Esophagus (tissue), 2 donors: ENCODE measurements around the gene PRKAR2A. TPM values are rescaled to one million over a fixed set of nuclear protein-coding genes. Genes with fewer than 3 reads are reported as not detected.
"Not testable (repeated sequence)": the region's sequence is repeated elsewhere in the genome, so short reads cannot be mapped to it uniquely, and the experiment has no call there.

Experiments
- H3K27ac ChIP-seq, 2 donors: one replicate each; pipeline ENCODE4 v1.5.1; 2013; ENCODE audit warnings: low read depth in 2 of 2, mild to moderate bottlenecking in 2 of 2, inconsistent platforms in 1 of 2, low read length in 1 of 2, moderate library complexity in 1 of 2
- H3K27me3 ChIP-seq, 2 donors: one replicate each; pipeline ENCODE4 v1.6.1; 2013; ENCODE audit warnings: low read length in 2 of 2, control low read depth in 1 of 2, mild to moderate bottlenecking in 1 of 2; ENCODE audit not compliant: insufficient read depth in 2 of 2, control insufficient read depth in 1 of 2
- H3K36me3 ChIP-seq, 2 donors: one replicate each; pipeline ENCODE4 v1.6.1; 2013; ENCODE audit warnings: low read length in 1 of 2; ENCODE audit not compliant: control insufficient read depth in 2 of 2, insufficient read depth in 2 of 2
- H3K4me1 ChIP-seq, 2 donors: one replicate each; pipeline ENCODE4 v1.6.1; 2013; ENCODE audit warnings: low read length in 1 of 2; ENCODE audit not compliant: control insufficient read depth in 2 of 2, insufficient read depth in 2 of 2
- H3K4me3 ChIP-seq, 2 donors: one replicate each; pipeline ENCODE4 v1.5.1; 2013; ENCODE audit warnings: low read length in 2 of 2, mild to moderate bottlenecking in 2 of 2, low read depth in 1 of 2, moderate library complexity in 1 of 2
- H3K9me3 ChIP-seq, 2 donors: one replicate each; pipeline ENCODE4 v1.6.1; 2013; ENCODE audit warnings: mild to moderate bottlenecking in 2 of 2, low read depth in 1 of 2, low read length in 1 of 2, moderate library complexity in 1 of 2; ENCODE audit not compliant: control insufficient read depth in 2 of 2, insufficient read depth in 1 of 2
- WGBS, 2 donors: extraction: QIAGEN DNeasy Blood & Tissue Kit; methylation state at CpG; one replicate each; pipeline ENCODE4 v1.1.7; 2013; 5-methylcytosine and 5-hydroxymethylcytosine counted together
- polyA plus RNA-seq, 2 donors: library from polyadenylated mRNA; stranded (reverse); fragments of 200-250 nt; gene quantifications; one replicate each; pipeline ENCODE4 v1.2.3, GENCODE V29; 2013
- donor health status: healthy with polysubstance abuse.
- donor health status: Bipolar disorder and iron deficiency.

Gene PRKAR2A
- polyA plus RNA-seq, 2 donors = 7.2 to 11.3 TPM

DNA sequence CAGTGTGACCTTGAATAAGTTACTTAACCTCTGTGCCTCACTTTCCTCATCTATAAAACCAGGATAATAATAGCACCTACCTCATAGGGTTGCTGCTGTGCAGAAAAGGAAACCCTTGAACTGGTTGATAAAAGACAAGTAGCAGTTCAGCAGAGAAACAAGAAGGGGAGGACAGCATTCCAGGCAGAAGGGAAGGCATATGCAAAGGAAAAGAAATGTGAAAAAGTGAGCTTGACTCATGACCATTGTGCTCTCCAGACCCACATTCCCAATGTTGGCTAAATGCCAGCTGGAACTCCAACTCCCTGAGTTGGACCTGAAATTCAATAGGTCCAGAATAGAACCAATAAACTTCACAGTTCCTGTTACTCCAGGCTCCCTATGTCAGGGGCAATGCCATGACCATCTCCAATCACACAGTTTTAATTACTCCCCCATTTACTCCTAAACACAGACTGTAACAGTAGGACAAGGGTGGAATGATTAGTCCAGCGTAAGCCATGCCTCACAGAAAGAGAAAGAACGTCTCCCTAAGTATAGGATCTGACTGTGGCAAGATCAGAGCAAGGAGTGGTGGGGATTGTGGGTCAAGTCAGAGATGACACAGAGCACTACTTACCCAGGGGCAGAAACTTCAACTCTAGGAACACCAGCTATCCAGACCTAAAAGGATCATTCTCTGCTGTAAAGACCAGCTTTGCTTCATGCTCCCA is 26.9 kb downstream of the PRKAR2A start:
- Histone ChIP-seq H3K4me1 (no peaks in the 10 kb centered on the region), H3K27me3 (no peaks in the 10 kb centered on the region), H3K36me3 (no peaks in the 10 kb centered on the region), H3K27ac (no peak overlapping the region), H3K4me3 (no peak overlapping the region), H3K9me3 (no peaks in the 10 kb centered on the region)
- WGBS, 2 donors = 82 to 83% methylated on average over 2 of the region's 2 CpGs

DNA sequence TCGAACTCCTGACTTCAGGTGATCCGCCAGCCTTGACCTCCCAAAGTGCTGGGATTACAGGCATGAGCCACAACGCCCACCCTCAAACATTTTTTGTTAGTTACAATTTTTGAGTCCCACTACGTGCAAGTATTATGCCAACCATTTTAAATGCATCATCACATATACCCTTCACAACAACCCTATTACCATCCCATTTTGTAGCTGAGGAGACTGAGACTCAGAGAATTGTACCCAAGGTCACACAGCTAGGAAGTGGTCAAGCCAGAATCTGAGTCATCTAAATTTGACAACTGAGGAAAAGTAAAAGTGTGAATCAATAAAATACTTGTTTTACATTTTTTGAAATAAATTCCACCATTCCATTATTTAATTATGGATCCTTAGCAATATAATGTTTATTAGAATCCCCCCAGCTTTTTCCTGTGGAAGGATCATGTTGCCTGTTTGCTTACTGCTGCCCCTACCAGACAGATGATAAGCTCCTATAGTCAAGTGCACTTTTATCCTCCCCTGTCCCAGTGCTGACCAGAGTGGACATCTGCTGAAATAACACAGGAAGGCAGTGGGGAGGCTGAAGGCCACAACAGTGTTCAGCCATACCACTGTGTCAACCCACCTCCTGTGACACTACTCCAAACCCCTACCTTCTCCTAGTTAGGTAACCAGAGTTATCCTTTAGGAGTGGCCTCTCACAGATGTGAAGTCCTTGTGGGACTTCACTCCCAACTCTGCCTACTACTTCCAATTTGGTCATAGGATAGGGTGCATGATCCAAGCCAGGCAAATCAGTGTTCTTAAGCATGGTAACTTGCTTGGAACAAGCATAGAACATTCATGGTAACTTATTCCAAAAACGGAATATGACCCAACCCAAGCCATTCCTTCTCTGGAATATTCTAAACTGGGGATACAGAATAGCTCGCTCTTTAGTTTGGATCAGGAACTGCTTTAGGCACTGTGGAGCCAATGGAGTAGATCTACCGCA is 28.1 kb downstream of the PRKAR2A start:
- Histone ChIP-seq H3K9me3 (no peaks in the 10 kb centered on the region), H3K36me3 (no peaks in the 10 kb centered on the region), H3K27ac (no peak overlapping the region), H3K4me1 (no peaks in the 10 kb centered on the region), H3K27me3 (no peaks in the 10 kb centered on the region), H3K4me3 (no peak overlapping the region)
- whole genome bisulfite sequencing, 2 donors = 97 to 98% methylated on average over 7 of the region's 7 CpGs

DNA sequence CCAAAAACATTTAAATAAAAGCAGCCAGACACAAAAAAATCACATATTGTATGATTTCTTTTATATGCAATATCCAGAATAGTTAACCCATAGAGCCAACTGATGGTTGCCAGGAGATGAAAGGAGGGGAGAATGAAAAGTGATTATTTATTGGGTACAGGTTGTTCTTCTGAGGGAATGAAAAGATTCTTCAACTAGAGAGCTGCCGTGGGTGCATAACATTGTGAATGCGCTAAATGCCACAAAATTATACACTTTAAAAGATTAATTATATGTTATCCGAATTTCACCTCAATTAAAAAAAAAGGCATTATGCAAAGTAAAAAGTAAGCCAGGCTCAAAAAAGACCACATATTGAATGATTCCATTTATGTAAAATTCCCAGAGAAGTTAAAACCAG is 36.1 kb downstream of the PRKAR2A start:
- H3K27me3 ChIP-seq = no peaks in the 10 kb centered on the region
- WGBS, 2 donors = 78 to 82% methylated on average over 3 of the region's 3 CpGs
- no peak overlapping the region for H3K27ac ChIP-seq
- H3K4me3 ChIP-seq = no peak overlapping the region
- no peaks in the 10 kb centered on the region for H3K9me3 ChIP-seq
- no peaks in the 10 kb centered on the region for H3K4me1 ChIP-seq
- no peaks in the 10 kb centered on the region for H3K36me3 ChIP-seq

DNA sequence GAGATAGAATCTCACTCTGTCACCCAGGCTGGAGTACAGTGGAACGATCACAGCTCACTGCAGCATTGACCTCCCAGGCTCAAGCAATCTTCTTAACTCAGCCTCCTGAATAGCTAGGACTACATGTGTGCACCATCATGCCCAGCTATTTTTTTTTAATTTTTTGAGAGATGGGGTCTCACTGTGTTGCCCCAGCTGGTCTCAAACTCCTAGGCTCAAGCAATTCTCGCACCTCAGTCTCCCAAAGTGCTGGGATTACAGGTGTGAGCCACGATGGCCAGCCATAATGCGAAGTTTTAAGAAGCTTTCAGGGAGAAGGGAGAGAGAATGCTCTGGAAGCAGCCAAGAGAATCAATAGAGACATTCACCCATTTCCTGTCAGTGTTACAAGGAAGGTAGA is 42.7 kb downstream of the PRKAR2A start:
- Histone ChIP-seq H3K4me1 (no peaks in the 10 kb centered on the region), H3K9me3 (no peaks in the 10 kb centered on the region), H3K27ac (no peak overlapping the region), H3K4me3 (no peak overlapping the region), H3K36me3 (no peaks in the 10 kb centered on the region), H3K27me3 (no peaks in the 10 kb centered on the region)
- WGBS, 2 donors = 96 to 97% methylated on average over 4 of the region's 4 CpGs

DNA sequence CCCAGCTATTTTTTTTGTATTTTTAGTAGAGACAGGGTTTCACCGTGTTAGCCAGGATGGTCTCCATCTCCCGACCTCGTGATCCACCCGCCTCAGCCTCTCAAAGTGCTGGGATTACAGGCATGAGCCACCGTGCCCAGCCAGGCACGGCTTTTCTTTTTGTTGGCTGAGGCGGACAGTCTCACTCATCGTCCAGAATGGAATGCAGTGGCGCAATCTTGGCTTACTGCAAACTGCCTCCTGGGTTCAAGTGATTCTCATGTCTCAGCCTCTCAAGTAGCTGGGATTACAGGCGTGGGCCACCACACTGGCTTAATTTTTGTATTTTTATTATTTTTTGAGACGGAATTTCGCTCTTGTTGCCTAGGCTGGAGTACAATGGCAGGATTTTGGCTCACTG is 46.8 kb downstream of the PRKAR2A start:
- not testable (repeated sequence) for H3K9me3 ChIP-seq, H3K4me3 ChIP-seq, H3K27ac ChIP-seq, H3K4me1 ChIP-seq, H3K27me3 ChIP-seq, H3K36me3 ChIP-seq
- WGBS, 2 donors = 94% methylated on average over 12 of the region's 12 CpGs

DNA sequence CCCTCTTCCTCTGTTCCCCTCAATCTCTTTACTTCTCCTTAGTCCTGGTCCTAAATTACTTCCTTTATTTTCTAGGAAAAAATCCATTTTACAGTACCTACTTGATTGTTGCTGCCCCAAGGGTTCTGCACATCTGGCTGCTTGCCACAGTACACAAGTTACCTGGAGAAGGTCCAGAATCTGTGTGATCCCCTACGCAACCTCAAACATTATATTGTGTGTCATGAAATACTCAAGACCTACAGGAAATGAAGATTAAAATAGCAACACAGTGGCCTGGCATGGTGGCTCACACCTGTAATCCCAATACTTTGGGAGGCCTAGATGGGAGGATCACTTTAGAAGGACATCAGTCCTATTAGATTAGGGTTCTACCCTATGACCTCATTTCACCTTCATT is 48.7 kb downstream of the PRKAR2A start:
- Histone ChIP-seq H3K27me3 (no peaks in the 10 kb centered on the region), H3K4me3 (no peak overlapping the region), H3K4me1 (no peaks in the 10 kb centered on the region), H3K9me3 (no peaks in the 10 kb centered on the region), H3K27ac (no peak overlapping the region), H3K36me3 (no peaks in the 10 kb centered on the region)
- 41 to 45% methylated on average over 1 of the region's 1 CpG for WGBS, 2 donors

DNA sequence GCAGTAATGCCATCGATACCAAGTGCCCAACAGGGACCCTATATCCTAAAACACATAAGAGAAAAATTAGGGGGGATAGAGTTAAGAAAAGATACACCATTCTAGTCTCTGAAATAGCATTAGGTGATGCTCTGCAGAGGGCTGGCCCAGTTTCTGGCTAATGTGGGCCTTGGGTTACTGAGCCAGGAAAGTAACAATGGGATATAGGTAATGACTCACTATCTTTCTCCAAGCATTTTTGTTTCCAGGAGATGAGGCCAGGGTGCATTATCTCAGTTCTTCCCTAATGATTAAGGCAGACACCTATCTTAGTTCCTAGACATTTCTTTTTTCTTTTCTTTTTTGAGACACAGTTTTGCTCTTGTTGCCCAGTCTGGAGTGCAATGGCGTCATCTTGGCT is 50.0 kb downstream of the PRKAR2A start:
- Histone ChIP-seq H3K4me3 (no peak overlapping the region), H3K36me3 (no peaks in the 10 kb centered on the region), H3K9me3 (no peaks in the 10 kb centered on the region), H3K27ac (no peak overlapping the region), H3K4me1 (no peaks in the 10 kb centered on the region), H3K27me3 (no peaks in the 10 kb centered on the region)
- 95% methylated on average over 2 of the region's 2 CpGs for WGBS, 2 donors

DNA sequence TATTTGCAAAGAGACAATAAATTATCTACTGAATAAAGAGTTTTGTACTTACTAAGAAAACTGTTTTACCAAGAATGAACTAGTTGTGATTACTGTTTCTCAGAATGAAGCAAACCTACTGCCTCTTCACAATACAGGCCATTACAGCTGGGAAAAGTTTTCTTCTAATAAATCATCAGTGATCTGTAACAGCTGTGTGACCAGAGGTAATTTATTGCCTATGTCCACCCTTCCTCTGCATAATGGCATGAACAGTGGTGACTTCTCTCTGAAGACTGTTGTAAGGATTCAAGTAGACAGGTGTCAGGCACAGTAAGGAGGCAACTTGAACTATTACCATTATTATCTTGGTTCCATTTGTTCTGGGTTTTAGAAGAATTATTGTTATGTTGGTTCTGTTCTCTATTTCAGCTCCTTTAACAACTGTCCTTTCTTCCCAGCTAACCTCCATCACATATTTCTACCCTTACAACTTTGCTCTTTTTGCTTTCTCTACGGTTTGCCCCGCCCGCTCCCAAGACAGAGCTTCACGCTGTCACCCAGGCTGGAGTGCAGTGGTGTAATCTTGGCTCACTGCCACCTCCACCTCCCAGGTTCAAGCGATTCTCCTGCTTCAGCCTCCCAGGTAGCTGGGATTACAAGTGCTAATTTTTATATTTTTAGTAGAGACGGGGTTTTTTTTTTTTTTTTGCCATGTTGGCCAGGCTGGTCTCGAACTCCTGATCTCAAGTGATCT is 51.5 kb downstream of the PRKAR2A start:
- 79 to 86% methylated on average over 7 of the region's 7 CpGs for WGBS, 2 donors

DNA sequence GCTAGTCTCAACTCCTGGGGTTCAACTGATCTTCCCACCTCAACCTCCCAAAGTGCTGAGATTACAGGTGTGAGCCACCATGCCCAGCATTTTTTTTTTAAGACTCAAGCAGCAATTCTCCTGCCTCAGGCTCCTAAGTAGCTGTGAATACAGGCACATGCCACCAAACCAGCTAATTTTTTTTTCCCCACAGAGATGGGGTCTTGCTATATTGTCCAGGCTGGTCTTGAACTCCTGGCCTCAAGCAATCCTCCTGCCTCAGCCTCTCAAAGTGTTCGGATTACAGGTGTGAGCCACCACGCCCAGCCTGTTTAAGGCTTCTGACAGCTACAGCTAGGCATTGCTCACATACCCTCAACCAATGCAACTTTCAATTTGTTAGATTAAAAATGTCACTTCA is 54.2 kb downstream of the PRKAR2A start:
- not testable (repeated sequence) for H3K36me3 ChIP-seq, H3K9me3 ChIP-seq, H3K4me3 ChIP-seq, H3K27ac ChIP-seq, H3K27me3 ChIP-seq, H3K4me1 ChIP-seq
- whole genome bisulfite sequencing, 2 donors = 96 to 97% methylated on average over 2 of the region's 2 CpGs

More for the DNA sequence above, 51.5 kb downstream of the PRKAR2A start:
- Histone ChIP-seq H3K27ac (no peak overlapping the region), H3K4me3 (no peak overlapping the region), H3K9me3 (no peaks in the 10 kb centered on the region), H3K27me3 (no peaks in the 10 kb centered on the region), H3K36me3 (no peaks in the 10 kb centered on the region), H3K4me1 (no peaks in the 10 kb centered on the region)
